Midbrain (tissue), 1 donor: ENCODE measurements around the gene APPBP2.

ENCODE experiments used
- DNase-seq: peaks from one replicate; lab custom pipeline; 2025; lab: John Stamatoyannopoulos, UW

APPBP2 gene

GRCh38 chr17:60396412-60396811 is 129.6 kb downstream of the APPBP2 start:
- no peak for DNase-seq

GRCh38 chr17:60395508-60396065 is 130.5 kb downstream of the APPBP2 start:
- DNase-seq, result no peak

GRCh38 chr17:60393840-60394723 is 132.0 kb downstream of the APPBP2 start:
- no peak for DNase-seq
